HUES64 (cell line): ENCODE data around the gene OTUB1.

Experiments used
- H3K27ac ChIP-seq: 2 replicates; pipeline ENCODE4 v1.7.0; 2013; ENCODE audit warnings: low read depth, low read length, inconsistent platforms
- H3K27me3 ChIP-seq: 2 replicates; pipeline ENCODE4 v1.6.1; 2013; ENCODE audit warnings: mild to moderate bottlenecking, low read length; ENCODE audit not compliant: insufficient read depth
- H3K36me3 ChIP-seq: 2 replicates; pipeline ENCODE4 v1.6.1; 2013; ENCODE audit warnings: mild to moderate bottlenecking, low read length; ENCODE audit not compliant: insufficient read depth
- H3K4me1 ChIP-seq: 2 replicates; pipeline ENCODE4 v1.6.1; 2013; ENCODE audit warnings: mild to moderate bottlenecking, low read length, moderate library complexity; ENCODE audit not compliant: insufficient read depth
- H3K4me3 ChIP-seq: 2 replicates; pipeline ENCODE4 v1.5.1; 2013; ENCODE audit warnings: mild to moderate bottlenecking, low read length, moderate library complexity
- H3K9ac ChIP-seq: 2 replicates; pipeline ENCODE4 v1.6.1; 2013; ENCODE audit warnings: mild to moderate bottlenecking, low read depth, low read length
- H3K9me3 ChIP-seq: 2 replicates; pipeline ENCODE4 v1.6.1; 2013; ENCODE audit warnings: low read depth, low read length; ENCODE audit not compliant: insufficient read depth
- WGBS: fragments of 150-250, 120-280 bp; methylation state at CpG from one replicate; pipeline ENCODE4 v1.1.7; 2013; ENCODE audit warnings: missing lambda C conversion rate; 5-methylcytosine and 5-hydroxymethylcytosine counted together

Gene OTUB1

DNA sequence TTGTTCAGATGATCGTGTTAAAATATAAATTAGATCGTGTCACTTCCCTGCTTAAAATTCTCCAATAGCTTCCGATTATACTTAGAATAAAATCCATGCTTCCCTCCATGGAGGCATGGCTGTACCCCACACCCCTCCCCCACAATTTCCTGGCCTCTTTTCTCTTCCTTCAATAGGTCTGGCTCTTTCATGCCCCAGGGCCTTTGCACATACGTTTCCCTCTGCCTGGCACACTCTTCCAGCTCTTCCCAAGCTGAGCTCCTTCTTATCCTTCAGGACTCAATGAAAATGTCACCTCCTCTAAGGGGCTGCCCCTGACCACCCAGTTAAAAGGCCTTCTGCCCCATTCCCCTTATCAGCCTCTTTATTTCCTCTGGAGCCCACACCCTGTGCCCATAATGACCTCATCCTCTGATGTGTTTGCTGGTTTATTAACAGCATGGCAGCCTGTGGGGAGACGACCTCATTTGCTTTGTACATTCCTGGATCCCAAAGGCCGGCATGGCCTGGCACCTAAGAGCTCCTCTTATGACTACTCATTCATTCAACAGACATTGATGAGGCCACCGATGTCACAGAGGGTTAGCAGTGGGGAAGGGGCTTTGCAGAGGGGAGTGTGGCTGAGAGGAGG, 40.5 kb downstream of the OTUB1 start:
- WGBS: 92% methylated on average over 7 of the region's 7 CpGs
- Histone ChIP-seq H3K27ac (no peak overlapping the region), H3K9ac (no peak overlapping the region), H3K4me3 (no peak overlapping the region), H3K4me1 (peaks cover 46% of the 10 kb centered on the region), H3K9me3 (no peaks in the 10 kb centered on the region), H3K27me3 (peaks cover 31% of the 10 kb centered on the region), H3K36me3 (no peaks in the 10 kb centered on the region)

DNA sequence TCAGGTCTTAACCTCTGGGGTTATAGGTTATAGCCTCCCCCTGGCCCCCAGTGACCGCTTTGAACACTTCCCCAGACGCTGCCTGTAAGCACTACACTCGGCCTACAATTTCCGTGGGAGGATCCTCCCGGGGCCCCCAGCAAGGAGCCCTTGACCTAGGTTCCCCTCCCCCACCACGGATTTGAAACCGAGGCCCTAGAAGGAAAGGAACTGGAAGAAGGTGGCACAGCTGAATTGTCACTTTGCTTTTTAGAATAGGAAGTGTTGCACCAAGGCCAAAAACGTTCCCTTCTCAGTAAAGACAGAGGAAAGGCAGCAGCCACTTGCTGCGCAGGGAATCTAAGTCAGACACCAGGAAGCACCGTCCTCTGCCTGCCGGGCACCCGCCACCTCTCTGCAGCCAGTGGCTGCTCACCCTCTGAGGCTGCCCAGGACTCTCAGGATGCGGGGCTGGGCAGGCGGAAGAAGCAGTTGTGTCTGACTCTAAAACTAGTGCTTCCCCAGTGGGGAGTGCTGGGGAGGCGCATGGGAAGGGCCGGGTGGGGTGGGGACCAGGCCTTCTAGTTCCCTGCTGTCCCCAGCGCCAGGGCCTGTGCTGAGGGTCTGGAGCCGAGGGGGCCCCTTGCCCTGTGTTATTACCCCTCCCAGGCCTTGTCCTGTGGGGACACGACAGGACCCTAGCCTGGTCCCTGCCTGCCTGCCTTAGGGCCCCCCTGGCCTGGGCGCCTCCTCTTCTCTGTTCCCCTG, 41.6 kb downstream of the OTUB1 start:
- Histone ChIP-seq H3K4me3 (no peak overlapping the region), H3K4me1 (peaks cover 38% of the 10 kb centered on the region), H3K36me3 (no peaks in the 10 kb centered on the region), H3K27me3 (peaks cover 42% of the 10 kb centered on the region), H3K9ac (no peak overlapping the region), H3K9me3 (no peaks in the 10 kb centered on the region), H3K27ac (peak overlapping the region; percentile 34; the same call in 1 of the 2 replicates)
- WGBS: 47% methylated on average over 19 of the region's 20 CpGs

DNA sequence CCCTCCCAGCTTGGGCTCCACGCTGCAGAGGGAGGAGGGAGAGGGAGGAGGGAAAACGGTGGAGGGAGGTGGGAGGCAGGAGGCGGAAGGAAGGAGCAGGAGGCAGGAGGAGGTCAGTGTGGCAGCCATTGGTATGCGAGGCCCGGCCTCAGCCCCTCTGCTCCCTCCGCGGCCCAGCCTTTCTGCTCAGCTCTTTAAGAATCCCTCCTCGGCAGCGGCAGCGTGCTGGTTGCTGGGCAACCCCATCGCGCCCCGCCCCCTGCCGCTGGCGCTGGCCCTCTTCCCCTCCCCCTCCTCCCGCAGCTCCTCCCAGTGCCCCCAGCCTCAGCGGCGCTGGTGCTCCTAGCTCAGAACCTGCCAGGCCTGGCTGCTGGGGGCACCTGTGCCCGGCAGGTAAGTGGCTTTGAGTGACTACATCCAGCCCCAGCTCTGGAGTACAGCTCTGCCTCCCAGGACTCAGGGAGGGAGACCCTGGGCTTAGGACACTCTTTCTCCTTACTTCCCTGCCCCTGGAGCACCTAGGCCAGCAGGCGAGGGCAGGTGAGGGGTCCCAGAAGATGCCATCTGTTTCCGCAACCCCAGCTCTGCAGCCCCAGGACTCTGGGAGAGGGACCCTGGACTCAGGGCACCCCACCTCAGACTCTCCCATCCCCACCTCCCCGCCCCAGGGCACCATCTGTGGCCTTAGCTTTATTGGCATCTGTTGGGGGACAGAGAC, 42.3 kb downstream of the OTUB1 start:
- H3K9me3 ChIP-seq: no peaks in the 10 kb centered on the region
- H3K4me1 ChIP-seq: peaks cover 38% of the 10 kb centered on the region
- no peak overlapping the region for H3K4me3 ChIP-seq
- H3K27me3 ChIP-seq: peaks cover 47% of the 10 kb centered on the region
- H3K27ac ChIP-seq: peak overlapping the region; percentile 34; the same call in 1 of the 2 replicates
- 14% methylated on average over 22 of the region's 22 CpGs for WGBS
- H3K36me3 ChIP-seq: no peaks in the 10 kb centered on the region
- no peak overlapping the region for H3K9ac ChIP-seq

GRCh38 chr11:64029773-64030172, 43.5 kb downstream of the OTUB1 start:
- Histone ChIP-seq H3K4me1 (peaks cover 35% of the 10 kb centered on the region), H3K36me3 (no peaks in the 10 kb centered on the region), H3K27me3 (peaks cover 59% of the 10 kb centered on the region), H3K9ac (no peak overlapping the region), H3K9me3 (no peaks in the 10 kb centered on the region), H3K27ac (no peak overlapping the region), H3K4me3 (no peak overlapping the region)
- WGBS: 56% methylated on average over 8 of the region's 8 CpGs

DNA sequence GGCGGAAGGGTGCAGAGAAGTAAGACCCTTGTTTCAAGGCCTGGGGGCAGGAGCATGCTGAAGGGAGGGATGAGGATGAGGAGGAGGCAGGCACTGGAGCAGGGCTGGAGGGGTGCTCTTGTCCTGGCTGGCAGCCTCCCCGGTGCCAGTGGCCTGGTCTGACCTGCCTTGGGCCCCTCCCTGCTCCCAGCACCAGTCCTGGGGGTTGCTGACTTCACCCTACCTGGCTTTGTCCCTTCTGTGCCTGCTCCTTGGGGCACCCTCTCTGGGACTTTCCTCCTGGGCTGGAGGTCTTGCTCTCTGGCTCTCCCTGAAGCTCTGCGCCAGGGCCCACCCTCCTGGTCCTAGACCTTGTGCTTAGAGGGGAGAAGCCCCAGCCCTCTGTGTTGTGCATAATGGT, 44.8 kb downstream of the OTUB1 start:
- Histone ChIP-seq H3K36me3 (no peaks in the 10 kb centered on the region), H3K9ac (no peak overlapping the region), H3K4me1 (peaks cover 27% of the 10 kb centered on the region), H3K27me3 (peaks cover 69% of the 10 kb centered on the region), H3K9me3 (no peaks in the 10 kb centered on the region), H3K27ac (no peak overlapping the region), H3K4me3 (no peak overlapping the region)
- 86% methylated on average over 3 of the region's 3 CpGs for WGBS

GRCh38 chr11:64032050-64032449, 45.8 kb downstream of the OTUB1 start:
- Histone ChIP-seq H3K27ac (no peak overlapping the region), H3K4me1 (peaks cover 28% of the 10 kb centered on the region), H3K4me3 (no peak overlapping the region), H3K27me3 (peaks cover 79% of the 10 kb centered on the region), H3K9ac (no peak overlapping the region), H3K9me3 (no peaks in the 10 kb centered on the region), H3K36me3 (no peaks in the 10 kb centered on the region)
- WGBS: 93% methylated on average over 4 of the region's 4 CpGs

- H3K9me3 ChIP-seq: no peaks in the 10 kb centered on the region
- peaks cover 9% of the 10 kb centered on the region; the same call in 1 of the 2 replicates for H3K4me1 ChIP-seq
- peaks cover 94% of the 10 kb centered on the region for H3K27me3 ChIP-seq
- no peak overlapping the region for H3K27ac ChIP-seq
- no peaks in the 10 kb centered on the region for H3K36me3 ChIP-seq
- H3K9ac ChIP-seq: no peak overlapping the region
- H3K4me3 ChIP-seq: no peak overlapping the region
- 39% methylated on average over 9 of the region's 9 CpGs for WGBS
These were observed 48.2 kb downstream of the OTUB1 start for GRCh38 chr11:64034411-64034811.

DNA sequence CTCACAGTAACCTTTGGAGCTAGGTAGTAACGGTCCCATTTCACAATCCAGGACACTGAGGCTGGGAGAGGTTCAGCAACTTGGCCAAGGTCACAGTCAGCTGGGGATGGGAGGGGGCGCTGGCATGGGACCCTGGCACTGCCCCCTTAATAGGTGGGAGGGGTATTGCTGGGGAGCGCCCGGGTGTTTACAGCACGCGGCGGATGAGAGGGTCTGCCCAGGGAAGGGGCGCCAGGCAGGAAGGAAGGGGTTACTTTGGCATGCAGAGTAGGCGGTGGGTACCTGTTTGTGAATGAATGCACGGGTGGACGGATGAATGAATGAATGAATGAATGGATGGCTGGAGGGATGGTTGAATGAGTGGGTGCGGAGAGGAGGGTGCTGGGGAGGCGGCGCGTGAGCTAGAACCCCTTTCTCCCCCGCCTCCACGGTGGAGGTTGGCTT, 48.9 kb downstream of the OTUB1 start:
- 32% methylated on average over 17 of the region's 17 CpGs for WGBS
- Histone ChIP-seq H3K9me3 (no peaks in the 10 kb centered on the region), H3K36me3 (no peaks in the 10 kb centered on the region), H3K27ac (no peak overlapping the region), H3K4me3 (peak overlapping the region; percentile 26), H3K4me1 (peaks cover 4% of the 10 kb centered on the region; the same call in 1 of the 2 replicates), H3K9ac (no peak overlapping the region), H3K27me3 (peaks cover 94% of the 10 kb centered on the region)

GRCh38 chr11:64035576-64035975, 49.3 kb downstream of the OTUB1 start, which contains the start of gene FLRT1:
FLRT1 (plus strand) TSS chr11:64035931; CDS start chr11:64116268, 80,337 bp downstream.
- under 1% methylated on average over 40 of the region's 64 CpGs for WGBS
- H3K9ac ChIP-seq: peak within 1 kb of the TSS; percentile 21; the same call in 1 of the 2 replicates

DNA sequence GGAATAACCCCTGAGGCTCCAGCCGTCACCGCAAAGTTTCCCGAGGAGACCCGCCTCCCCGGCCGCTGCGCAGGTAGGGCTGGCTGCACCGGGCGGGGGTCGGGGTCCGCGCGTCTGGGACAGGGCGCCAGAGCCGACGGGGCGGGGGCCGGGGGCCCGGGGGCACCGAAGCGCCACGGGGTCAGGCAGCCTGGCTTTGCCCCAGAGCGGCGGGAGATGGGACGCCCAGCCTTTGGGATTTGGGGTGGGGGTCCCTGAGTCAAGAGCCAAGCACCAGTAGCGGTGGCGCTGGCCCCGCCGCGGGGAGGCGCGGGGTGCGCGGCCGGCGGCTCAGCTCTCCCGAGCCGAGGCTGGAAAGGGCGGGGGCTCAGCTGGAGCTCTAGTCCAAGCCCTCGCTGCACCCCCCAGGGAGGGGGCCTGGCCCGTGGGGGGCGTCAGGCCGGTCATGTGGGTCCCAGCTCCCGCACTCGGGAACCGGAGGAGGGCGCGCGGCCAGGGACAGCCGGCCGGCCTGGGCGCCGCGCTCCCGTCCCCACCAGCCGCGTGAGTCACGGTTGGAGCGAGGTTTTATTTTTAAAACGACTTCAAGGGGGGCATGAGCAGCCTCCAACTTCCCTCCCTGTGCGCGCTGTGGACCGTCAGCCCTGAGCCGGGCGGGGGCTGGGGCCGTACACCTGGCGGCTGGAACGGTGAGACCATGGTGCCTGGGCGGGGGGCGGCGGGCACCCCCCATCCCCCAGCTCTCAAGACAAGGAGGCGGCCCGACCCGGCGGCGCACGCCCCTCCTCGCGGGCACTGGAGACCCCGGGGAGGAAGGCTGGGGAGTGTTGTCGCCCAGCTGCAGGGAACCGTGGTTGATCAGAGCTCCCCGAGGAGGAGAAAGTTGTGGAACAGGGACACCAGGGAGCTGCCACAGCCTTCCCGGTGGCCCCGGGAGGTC, 50.1 kb downstream of the OTUB1 start:
- Histone ChIP-seq H3K27ac (no peak overlapping the region), H3K9me3 (no peaks in the 10 kb centered on the region), H3K4me1 (peaks cover 4% of the 10 kb centered on the region; the same call in 1 of the 2 replicates), H3K27me3 (peaks cover 87% of the 10 kb centered on the region), H3K4me3 (peak overlapping the region; percentile 52), H3K9ac (peak overlapping the region; percentile 21; the same call in 1 of the 2 replicates), H3K36me3 (no peaks in the 10 kb centered on the region)
- 1% methylated on average over 83 of the region's 85 CpGs for WGBS

More at GRCh38 chr11:64035576-64035975, 49.3 kb downstream of the OTUB1 start, which contains the start of gene FLRT1:
- Histone ChIP-seq H3K27ac (no peak within 1 kb of the TSS), H3K4me3 (peak within 1 kb of the TSS; percentile 52), H3K36me3 (no peaks in the 10 kb centered on the region), H3K4me1 (peaks cover 4% of the 10 kb centered on the region; the same call in 1 of the 2 replicates), H3K27me3 (peaks cover 94% of the 10 kb centered on the region), H3K9me3 (no peaks in the 10 kb centered on the region)
